ENCODE data around the gene MRPS6.

MRPS6 gene

GRCh38 chr21:34073032-34073748 is at the start of gene MRPS6, which contains the start of gene SLC5A3:
Gene MRPS6, plus strand, starts transcription at chr21:34073578. Its CDS starts 123 bp downstream, at chr21:34073701.
Gene SLC5A3, plus strand, starts transcription at chr21:34073578. Its CDS starts 21,621 bp downstream, at chr21:34095199.
- peak; percentile 45 to 49 for DNase-seq (ENCODE audit: low read depth in 2 of 2)

GRCh38 chr21:34023691-34024373 is 49.5 kb upstream of the MRPS6 start:
- no peak for DNase-seq (ENCODE audit: low read depth in 2 of 2)

GRCh38 chr21:34024374-34024693 is 49.0 kb upstream of the MRPS6 start:
- no peak for DNase-seq (ENCODE audit: low read depth in 2 of 2)

GRCh38 chr21:34027721-34028461 is 45.5 kb upstream of the MRPS6 start:
- no peak for DNase-seq (ENCODE audit: low read depth in 2 of 2)

- DNase-seq (ENCODE audit: low read depth in 2 of 2) = no peak
These were observed 43.4 kb upstream of the MRPS6 start for GRCh38 chr21:34029743-34030528.

GRCh38 chr21:34031835-34032370 is 41.5 kb upstream of the MRPS6 start:
- no peak for DNase-seq (ENCODE audit: low read depth in 2 of 2)

GRCh38 chr21:34034369-34035014 is 38.9 kb upstream of the MRPS6 start:
- DNase-seq (ENCODE audit: low read depth in 2 of 2) = no peak

- no peak for DNase-seq (ENCODE audit: low read depth in 2 of 2)
These were observed 37.6 kb upstream of the MRPS6 start for GRCh38 chr21:34035619-34036354.

GRCh38 chr21:34037009-34037795 is 36.2 kb upstream of the MRPS6 start:
- no peak for DNase-seq (ENCODE audit: low read depth in 2 of 2)

- no peak for DNase-seq (ENCODE audit: low read depth in 2 of 2)
These were observed 33.5 kb upstream of the MRPS6 start for GRCh38 chr21:34039678-34040382.

- no peak for DNase-seq (ENCODE audit: low read depth in 2 of 2)
These were observed 30.6 kb upstream of the MRPS6 start for GRCh38 chr21:34042735-34043134.

GRCh38 chr21:34043333-34043732 is 30.0 kb upstream of the MRPS6 start:
- DNase-seq (ENCODE audit: low read depth in 2 of 2) = no peak

- DNase-seq (ENCODE audit: low read depth in 2 of 2) = no peak
These were observed 26.5 kb upstream of the MRPS6 start for GRCh38 chr21:34046917-34047316.

GRCh38 chr21:34047835-34048234 is 25.5 kb upstream of the MRPS6 start:
- DNase-seq (ENCODE audit: low read depth in 2 of 2) = no peak

- no peak for DNase-seq (ENCODE audit: low read depth in 2 of 2)
These were observed 21.2 kb upstream of the MRPS6 start for GRCh38 chr21:34052171-34052570.

GRCh38 chr21:34054259-34054658 is 19.1 kb upstream of the MRPS6 start:
- DNase-seq (ENCODE audit: low read depth in 2 of 2) = no peak

GRCh38 chr21:34055615-34056014 is 17.8 kb upstream of the MRPS6 start:
- DNase-seq (ENCODE audit: low read depth in 2 of 2) = no peak

- no peak for DNase-seq (ENCODE audit: low read depth in 2 of 2)
These were observed 11.4 kb upstream of the MRPS6 start for GRCh38 chr21:34061983-34062382.

- DNase-seq (ENCODE audit: low read depth in 2 of 2) = no peak
These were observed 8.4 kb upstream of the MRPS6 start for GRCh38 chr21:34065027-34065426.

Data from stimulated activated CD8-positive, alpha-beta memory T cell treated with anti-CD3 and anti-CD28 coated beads, Interleukin-7, amount 100 ng/mL, for 1 hour (primary cell).